ENCODE data around the gene TAF4.
A peak's percentile ranks its signal among the peaks of the same experiment; 100 is the strongest.

Gene TAF4

GRCh38 chr20:62066339-62066982 is 780 bp upstream of the TAF4 start:
- TF ChIP-seq CTCF (IDR thresholded peaks at IDR 0.05), result no peak
- Histone ChIP-seq H3K4me3 (peak overlapping the region; percentile 89), H3K27ac (peak overlapping the region; percentile 78 to 95)
- no peak for DNase-seq (ENCODE audit: low spot score)

GRCh38 chr20:62064770-62065673 is 659 bp downstream of the TAF4 start:
- peak overlapping the region; percentile 89 for H3K4me3 ChIP-seq
- no peak for DNase-seq (ENCODE audit: low spot score)
- TF ChIP-seq CTCF (IDR thresholded peaks at IDR 0.05), result no peak

GRCh38 chr20:62063981-62064769 is 1.5 kb downstream of the TAF4 start:
- Histone ChIP-seq H3K4me3 (peak overlapping the region; percentile 84), H3K27ac (no peak overlapping the region)
- no peak for TF ChIP-seq CTCF (IDR thresholded peaks at IDR 0.05)
- no peak for DNase-seq (ENCODE audit: low spot score)

More at GRCh38 chr20:62064770-62065673, 659 bp downstream of the TAF4 start:
- H3K27ac ChIP-seq, result peak overlapping the region in 1 of 2 donors; percentile 95

GRCh38 chr20:62063315-62063980 is 2.2 kb downstream of the TAF4 start:
- no peak for TF ChIP-seq CTCF (IDR thresholded peaks at IDR 0.05)
- no peak for DNase-seq (ENCODE audit: low spot score)
- Histone ChIP-seq H3K4me3 (peak overlapping the region; percentile 84), H3K27ac (no peak overlapping the region)

GRCh38 chr20:62062661-62063314 is 2.9 kb downstream of the TAF4 start:
- no peak for DNase-seq (ENCODE audit: low spot score)
- Histone ChIP-seq H3K4me3 (peak overlapping the region; percentile 84), H3K27ac (no peak overlapping the region)
- no peak for TF ChIP-seq CTCF (IDR thresholded peaks at IDR 0.05)

GRCh38 chr20:62061851-62062423 is 3.7 kb downstream of the TAF4 start:
- DNase-seq (ENCODE audit: low spot score), result no peak
- H3K27ac ChIP-seq, result no peak overlapping the region
- H3K4me3 ChIP-seq, result no peak overlapping the region
- TF ChIP-seq CTCF (IDR thresholded peaks at IDR 0.05), result no peak

Data from coronary artery (tissue), 2 donors.